CD4-positive, alpha-beta T cell treated with Interferon alpha-2 for 1 hour (primary cell): ENCODE results near the gene TBC1D24.

Experiments used
- DNase-seq, 2 donors: peaks; one replicate each; pipeline ENCODE4 v3.0.0-alpha.2; 2020 to 2022

Gene TBC1D24

DNA sequence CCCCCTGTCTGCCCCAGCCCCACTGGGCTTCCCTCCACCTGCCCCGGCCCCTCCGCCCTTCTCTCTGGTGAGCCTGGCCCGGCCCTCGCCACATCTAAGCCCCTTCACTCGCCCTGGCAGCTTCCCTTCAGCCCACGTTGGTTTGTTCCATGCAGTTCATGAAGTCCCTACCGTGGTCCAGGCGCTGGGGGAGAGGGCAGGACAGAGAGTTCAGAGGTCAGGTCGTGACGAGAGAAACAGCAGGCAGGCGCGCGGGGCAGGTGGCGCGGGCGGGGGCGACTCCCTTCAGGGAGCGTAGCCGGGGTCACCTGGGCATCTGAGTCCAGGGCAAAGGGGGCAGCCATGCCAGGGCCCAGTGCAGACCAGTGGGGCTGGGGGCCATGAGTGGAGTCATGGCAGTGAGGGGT, 23.9 kb upstream of the TBC1D24 start:
- no peak for DNase-seq

DNA sequence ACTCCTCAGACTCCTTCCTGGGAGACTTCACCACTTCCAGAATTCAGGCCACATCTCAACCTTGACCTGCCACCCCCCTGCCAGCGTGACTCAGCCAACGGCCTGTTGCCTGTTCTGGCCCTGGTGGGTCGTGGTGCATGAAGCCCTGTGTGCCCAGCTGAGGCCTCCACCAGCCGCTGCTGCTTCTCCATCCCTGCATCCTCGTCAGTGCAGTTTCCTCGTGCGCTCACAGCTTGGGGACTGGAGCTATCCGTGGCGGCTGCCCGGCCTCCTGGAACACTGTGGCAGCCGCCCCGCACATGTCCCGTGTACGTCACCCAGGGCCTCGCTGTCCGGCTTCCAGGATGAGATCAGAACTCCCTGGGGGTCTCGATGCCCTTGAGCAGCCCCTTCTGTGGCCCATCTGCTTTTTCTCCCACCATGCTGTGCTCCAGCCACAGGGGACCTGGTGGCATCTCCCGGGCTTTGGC, 23.0 kb upstream of the TBC1D24 start:
- no peak for DNase-seq

DNA sequence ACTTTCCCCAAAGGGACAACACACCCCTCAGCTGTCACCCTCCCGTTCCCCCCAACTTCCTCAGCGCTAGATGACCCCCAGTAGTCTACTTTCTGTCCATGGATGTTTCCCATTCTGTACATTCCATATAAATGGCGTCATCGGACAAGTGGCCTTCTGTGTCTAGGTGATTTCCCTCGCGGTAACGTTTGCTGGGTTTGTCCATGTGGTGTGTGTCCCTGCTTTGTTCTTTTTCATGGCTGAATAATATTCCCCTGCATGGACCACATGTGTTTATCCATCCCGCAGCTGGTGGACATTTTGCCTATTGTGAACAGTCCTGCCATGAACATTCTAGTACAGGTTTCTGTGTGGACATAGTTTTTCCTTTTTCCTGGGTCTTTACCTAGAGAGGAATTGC, 22.3 kb upstream of the TBC1D24 start:
- DNase-seq = no peak

DNA sequence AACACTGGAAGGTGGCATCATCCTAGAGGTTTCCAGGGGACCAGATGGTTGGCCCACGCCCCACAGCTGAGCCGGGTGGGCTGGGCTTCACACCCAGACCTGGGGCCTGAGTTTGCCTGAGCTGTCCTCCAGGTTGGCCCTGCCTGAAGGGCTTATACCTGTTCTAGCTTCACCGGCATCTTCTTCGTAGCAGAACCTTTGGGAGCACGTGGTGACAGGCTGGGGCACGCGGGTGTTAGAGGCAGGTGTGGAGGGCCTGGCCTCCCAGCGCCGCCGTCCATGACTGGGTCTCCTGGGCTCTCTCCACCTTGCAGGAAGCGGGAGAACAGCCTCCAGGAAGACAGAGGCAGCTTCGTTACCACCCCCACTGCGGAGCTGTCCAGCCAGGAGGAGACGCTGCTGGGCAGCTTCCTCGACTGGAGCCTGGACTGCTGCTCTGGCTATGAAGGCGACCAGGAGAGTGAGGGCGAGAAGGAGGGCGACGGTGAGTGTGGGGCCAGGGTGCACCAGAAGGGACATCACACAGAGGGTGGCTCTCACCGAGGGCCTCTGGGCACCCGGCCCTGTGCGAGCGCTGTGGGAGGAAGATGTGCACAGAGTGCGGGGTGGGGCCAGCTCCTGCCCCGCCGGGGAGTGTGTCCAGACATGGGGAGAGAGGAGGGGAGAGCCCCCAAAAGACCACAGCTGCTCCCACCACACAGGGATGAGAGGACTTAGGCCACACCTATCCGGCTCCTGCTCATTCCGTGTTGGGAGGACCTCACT, 19.7 kb upstream of the TBC1D24 start:
- DNase-seq = no peak

DNA sequence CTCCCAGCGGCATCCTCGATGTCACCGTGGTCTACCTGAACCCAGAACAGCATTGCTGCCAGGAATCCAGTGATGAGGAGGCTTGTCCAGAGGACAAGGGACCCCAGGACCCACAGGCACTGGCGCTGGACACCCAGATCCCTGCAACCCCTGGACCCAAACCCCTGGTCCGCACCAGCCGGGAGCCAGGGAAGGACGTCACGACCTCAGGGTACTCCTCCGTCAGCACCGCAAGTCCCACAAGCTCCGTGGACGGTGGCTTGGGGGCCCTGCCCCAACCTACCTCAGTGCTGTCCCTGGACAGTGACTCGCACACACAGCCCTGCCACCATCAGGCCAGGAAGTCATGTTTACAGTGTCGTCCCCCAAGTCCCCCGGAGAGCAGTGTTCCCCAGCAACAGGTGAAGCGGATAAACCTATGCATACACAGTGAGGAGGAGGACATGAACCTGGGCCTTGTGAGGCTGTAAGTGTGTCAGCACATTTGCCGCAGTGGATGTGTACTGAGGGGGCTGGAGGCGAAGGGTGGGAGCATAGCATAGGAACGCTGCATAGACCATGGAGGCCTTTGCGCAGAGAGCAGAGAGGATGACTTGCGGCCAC, 18.3 kb upstream of the TBC1D24 start:
- DNase-seq = no peak

DNA sequence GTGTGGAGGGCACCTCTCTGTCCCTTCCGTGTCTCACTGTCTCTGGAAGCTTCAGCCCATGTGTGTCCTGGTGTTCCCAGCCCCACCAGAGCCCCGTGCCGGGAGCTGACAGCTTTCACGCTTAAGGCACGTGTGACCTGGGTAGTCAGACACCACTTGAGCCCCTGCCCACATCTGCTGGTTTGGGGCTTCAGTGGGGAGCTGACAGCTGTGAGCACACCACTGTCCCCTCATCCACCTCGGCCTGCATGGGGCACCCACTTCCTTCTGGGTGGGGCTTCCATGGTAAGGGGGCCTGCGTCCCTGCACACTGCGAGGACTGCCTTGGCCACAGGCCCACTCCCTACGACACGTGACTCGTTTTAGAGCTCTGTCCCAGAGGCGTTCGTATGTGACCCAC, 17.7 kb upstream of the TBC1D24 start:
- DNase-seq = no peak

DNA sequence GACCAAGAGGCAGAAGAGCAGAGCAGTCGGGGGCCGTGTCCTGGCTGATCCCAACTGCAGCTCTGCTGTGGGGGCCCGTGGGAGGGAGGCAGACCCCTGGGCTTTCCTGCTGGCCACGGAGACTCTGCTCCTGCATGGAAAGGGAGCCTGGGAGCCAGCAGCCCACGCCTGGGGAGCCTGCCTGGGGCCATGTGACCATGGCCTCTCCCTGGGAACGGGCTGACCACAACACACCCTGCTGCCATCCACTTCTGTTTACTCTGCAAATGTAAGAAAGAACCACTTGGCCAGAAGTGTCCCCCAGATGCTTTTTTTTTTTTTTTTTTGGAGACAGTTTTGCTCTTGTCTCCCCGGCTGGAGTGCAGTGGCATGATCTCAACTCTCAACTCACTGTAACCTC, 17.0 kb upstream of the TBC1D24 start:
- DNase-seq = no peak

DNA sequence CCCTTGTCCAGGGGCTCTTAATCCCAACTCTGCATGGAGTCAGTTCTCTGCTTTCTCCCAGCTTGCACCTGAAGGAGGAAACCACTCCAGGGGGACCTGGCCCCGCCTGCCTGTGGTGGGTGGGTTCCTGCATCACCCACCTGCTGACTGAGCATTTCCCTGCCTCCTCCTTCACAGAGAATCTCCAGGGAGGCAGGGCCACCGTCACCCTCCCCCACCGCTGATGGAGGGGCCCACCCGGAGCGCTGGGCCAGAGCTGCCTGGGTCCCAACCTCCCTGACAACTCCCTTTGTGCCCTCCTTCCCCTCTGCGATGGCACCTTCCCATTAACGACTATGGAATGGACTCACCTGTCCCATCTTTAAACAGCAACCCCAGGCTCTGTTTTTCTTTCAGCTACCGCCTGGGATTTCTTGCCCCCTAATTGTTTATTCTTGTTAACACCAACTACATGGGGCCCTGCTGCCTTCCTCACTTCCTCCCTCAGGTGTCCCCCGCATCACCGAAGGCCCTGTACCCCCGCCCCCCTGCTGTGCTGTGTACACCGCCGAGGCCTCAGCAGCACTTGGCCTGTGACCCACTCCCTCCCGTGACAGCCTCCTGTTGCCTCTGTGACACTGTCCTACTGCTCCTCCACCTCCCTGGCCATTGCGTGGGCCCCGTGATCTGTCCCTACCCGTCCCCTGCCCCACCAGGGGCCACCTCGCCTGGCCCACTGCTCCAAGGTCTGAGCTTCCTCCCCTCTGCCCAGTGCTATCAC, 15.9 kb upstream of the TBC1D24 start:
- no peak for DNase-seq

DNA sequence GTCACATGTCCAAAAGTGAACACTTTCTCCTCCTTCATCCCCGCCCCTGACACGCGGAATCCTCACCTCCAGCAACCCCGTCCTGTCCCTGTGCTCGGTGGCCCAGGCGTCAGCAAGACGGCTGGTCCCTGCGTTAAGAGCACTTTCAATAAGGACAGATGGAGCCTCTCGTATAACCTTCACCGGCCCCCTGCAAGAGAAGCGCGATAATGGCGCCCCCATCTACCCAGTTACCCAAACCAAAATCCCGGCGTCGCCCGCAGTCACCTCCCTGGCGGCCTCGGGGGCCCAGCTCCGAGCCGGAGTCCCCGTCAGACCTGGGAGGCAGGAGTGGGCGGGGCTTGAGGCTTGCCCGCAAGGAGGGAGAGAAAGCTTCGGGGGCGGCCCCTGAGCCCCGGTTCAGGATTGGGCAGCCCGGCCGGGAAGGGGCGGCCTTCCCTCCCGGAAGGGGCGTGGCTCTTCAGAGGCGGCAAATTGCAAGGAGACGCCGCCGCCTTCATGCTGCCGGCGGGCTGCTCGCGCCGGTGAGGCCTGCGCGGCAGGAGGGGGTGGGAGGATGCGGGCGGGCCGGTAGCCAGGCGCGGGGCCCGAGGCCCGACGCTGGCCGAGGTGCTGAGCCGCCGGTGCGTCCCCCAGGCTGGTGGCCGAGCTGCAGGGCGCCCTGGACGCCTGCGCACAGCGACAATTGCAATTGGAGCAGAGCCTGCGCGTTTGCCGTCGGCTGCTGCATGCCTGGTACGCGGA, 15.1 kb upstream of the TBC1D24 start, which contains the start of gene TEDC2:
Gene TEDC2 (plus strand): TSS at position 463 of the 744 bp plus-strand sequence. CDS start 36 bp downstream, at position 499.
- peak; percentile 96 to 97 for DNase-seq

DNA sequence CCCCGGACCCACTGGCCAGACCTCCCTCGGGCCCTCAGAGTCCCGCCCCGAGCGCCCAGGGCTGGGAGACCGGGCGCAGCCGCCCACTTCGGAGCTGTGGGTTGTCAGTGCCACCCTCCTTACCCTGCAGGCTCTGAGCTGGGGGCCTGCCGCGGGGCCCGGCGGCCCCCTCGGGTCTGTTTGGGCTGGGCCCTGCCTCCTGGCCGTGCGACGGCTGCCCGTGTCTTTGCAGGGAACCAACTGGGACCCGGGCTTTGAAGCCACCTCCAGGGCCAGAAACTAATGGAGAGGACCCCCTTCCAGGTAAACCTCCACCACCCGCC, 14.6 kb upstream of the TBC1D24 start:
- no peak for DNase-seq

DNA sequence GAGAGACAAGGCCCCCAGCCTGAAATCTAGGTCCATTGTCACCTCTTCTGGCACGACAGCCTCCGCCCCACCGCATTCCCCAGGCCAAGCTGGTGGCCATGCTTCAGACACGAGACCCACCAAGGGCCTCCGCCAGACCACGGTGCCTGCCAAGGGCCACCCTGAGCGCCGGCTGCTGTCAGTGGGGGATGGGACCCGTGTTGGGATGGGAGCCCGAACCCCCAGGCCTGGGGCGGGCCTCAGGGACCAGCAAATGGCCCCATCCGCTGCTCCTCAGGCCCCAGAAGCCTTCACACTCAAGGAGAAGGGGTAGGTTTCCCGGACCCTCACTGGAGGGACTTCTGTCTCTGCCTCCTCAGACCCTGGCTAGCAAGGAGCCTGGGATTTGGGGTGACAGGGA, 14.0 kb upstream of the TBC1D24 start:
- DNase-seq = no peak

DNA sequence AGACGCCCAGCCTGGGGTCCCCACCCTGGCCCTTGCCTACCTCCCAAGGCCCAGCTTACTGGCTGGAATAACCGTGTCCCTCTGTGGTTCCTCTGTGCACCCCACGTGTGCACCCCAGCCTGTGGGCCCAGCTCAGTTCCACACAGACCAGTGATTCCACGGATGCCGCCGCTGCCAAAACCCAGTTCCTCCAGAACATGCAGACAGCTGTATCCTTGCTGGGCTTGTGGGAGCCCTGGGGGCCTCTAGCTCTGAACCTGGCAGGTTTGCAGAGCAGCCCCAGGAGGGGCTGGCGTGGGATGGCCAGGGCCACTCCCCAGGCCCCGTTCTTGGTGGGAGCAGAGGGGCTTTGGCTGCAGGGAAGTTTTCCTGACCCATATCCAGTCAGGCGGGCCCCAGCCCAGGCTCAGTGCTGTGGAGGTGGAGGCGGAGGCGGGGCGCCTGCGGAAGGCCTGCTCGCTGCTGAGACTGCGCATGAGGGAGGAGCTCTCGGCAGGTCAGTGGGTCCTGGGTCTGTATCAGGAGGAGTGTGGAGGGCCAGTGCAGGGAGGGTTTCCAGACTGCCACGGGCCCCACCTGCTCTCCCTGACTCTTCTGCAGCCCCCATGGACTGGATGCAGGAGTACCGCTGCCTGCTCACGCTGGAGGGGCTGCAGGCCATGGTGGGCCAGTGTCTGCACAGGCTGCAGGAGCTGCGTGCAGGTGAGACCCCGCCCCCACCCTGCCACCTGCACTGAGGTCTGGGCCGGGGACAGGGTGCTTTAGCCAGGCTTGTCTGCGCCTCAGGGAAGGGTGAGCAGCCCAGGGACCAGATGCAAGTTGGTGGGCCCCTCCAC, 12.7 kb upstream of the TBC1D24 start:
- no peak for DNase-seq

DNA sequence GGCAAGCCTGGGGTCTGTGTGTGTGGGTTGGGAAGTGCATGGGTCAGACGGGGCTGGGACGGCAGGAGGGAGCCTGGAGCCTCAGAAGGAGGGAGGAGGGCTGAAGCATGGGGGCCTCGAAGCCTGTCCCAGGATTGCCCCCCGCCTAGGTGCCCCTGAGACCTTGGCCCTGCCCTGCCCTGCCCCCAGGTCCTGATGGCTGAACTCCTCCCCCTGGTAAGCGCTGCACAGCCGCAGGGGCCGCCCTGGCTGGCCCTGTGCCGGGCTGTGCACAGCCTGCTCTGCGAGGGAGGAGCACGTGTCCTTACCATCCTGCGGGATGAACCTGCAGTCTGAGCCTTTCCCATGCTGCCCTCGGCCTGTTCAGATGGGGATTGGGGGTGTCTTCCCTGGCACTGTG, 10.6 kb upstream of the TBC1D24 start:
- no peak for DNase-seq

DNA sequence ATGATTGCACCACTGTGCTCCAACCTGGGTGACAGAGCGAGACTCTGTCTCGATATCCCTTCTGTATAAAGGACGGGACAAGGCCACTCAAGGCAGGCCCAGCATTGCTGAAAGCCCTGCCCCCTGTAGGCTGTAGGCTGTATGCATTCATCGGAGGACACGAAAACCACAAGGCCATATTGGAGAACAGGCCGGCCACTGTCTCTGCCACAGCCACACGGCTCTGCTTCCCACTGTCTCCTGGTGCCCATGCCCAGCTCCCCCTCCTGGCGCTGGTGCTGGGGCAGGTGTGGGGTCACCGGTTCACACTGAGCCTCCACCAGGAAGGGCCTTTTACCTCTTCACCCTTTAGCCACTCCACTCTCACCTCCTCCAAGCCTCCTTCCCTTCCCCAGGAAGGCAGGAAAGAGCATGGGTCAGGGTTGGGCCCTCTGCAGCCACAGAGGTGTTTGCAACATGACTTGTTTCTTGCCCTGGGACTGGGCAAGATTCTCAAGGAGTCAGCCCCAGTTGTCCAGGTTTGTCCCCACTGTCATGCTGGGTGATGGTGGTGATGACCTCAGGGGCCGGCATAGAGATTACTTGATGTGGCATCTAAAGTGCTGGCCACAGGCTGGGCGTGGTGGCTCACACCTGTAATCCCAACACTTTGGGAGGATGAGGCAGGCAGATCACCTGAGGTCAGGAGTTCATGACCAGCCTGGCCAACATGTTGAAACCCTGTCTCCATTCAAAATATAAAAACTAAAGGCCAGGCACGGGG, 9.1 kb upstream of the TBC1D24 start:
- DNase-seq = no peak

DNA sequence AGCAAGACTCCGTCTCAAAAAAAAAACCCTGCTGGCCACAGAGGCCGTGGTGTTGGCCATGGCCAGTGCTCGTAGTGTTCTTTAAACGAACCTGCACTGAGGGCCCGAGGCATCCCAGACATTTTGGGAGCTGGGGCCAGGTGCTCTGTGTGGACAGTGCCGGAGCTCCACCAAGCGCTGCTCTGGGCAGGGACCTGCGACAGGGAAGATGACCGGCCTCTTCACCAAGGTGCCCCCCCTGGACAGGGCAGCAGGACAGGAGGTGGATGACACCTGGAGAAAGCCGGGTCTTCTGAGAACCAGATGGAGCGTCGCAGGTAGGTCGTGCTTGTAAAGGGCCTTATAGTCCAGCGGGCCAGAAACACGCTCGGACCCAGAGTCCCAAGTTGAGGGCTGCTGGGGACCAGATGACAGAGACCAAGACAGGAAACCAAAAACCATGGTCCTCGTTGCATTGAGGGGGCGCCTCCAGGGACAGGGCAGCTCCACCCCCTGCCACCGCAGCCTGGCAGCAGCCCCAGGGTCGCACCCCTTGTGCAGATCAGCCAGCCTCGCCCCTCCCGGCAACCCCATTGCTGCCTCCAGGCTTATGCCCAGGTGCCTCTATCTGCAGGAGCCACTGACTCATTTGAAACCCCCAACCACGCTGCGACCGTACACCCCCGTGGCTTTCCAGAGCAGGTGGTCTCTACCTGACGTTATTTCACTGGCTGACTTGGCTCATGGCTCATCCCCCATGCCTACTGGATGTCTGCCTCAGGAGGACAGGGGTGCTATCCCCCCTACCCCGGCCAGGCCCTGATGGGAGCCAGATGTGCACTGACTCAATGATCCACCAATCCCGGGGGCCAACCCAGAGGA, 8.0 kb upstream of the TBC1D24 start:
- no peak for DNase-seq

DNA sequence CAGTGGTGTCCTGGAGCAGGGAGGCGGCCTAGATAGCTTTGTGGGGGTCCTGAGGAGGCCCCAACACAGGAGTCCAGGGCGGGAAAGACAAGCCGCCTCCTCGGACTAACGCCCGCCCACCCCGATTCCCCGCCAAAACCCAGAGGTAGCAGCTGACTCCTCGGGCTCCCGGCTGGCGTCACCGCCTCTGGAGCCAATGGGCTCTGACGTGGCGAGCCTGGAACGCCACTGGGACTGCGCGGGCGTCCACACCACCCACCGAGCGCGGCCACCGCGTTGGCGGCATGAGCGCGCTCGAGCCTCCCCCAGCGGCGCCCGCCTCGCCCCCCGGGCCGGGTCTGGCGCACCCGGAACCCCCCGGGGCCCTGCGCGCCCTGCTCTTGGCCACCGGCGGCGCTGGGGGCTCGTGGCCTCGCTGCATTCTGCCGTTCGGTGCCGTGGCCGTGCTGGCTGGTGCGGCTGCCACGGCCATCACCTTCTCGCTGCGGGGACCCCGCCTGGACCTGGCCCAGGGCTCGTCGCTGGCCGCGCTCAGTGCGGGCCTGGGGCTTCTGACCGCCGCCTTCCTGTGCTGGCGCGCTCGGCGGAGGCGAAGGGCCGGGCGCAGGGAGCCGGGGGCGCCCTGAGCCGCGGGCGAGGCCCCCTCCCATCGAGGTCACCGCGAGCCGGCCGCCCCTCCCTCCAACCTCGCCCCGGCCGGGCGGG, 7.2 kb upstream of the TBC1D24 start:
- DNase-seq = no peak

DNA sequence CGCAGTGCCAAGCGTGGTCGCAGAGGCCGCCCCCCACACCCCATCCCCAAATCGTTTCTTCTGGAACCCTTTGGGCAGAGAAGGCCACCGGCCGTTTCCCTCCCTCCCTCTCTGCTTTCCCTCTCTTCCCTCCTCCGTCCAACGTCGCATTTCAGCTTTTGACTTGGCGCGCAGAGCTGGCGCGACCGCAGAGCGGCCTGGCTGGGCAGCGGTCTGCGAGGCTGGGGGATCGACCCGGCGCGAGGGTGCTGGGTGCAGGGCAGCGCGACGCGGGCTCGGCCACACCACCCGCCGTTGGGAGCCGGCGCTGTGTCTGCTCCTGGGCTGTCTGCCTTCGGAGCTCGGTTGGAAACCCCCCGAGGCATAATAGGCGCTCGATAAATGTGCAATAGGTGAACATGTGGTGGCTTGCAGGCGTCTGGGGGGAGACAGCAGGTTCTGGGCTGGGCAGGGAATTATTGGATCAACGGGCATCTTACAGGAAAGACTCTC, 6.6 kb upstream of the TBC1D24 start:
- DNase-seq = no peak

DNA sequence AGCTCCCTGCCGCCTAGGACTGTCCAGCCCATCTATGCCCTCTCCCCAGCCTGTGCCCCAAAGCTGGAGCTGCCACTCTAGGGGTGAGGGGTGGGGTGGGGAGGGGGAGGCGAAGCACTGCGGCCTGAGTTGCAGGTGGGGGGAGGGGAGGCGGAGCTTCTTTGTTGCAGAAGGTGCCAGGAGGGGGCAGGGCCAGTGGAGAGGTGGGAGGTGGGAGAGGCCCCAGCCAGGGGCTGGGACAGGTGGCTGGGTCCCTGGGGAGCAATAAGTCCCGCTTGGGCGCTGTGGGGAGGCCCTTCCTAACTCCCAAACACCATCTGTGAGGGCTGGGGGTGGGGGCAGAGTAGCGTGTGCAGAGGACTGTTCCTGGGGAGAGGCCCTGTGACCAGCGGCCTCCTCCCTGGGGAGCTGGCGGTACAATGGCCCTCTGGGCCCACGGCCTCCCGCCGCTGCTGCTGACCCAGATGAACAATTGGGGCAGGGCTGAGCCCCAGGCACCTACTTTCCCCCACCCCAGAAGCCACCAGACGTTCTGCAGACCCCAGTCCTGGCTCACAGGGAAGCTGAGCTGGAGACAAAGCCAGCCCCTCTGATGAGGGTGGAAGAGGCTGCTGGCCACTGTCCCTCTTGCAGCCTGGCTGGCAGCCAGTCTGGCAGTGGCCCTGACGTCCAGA, 6.1 kb upstream of the TBC1D24 start:
- peak in 1 of 2 donors; percentile 11 for DNase-seq
